ENCODE data around the gene FOXF1. TPM values are rescaled to one million over a fixed set of nuclear protein-coding genes. Genes with fewer than 3 reads are reported as not detected.

Gene FOXF1
- total and polyA plus RNA-seq, 9 of the 15 experiments (the other 6 are each of a cell fraction or from before 2014, with no cell fraction given), result 0.04 TPM; not detected in 8

- TF ChIP-seq ZFX (CRISPR knock-in tag; IDR thresholded peaks at IDR 0.05) (no peak), ZNF384 (IDR thresholded peaks at IDR 0.05; ENCODE audit: low read depth, low read length) (no peak), RB1 (IDR thresholded peaks at IDR 0.05; ENCODE audit: low read depth) (no peak)
- TF ChIP-seq, protein P1, sequence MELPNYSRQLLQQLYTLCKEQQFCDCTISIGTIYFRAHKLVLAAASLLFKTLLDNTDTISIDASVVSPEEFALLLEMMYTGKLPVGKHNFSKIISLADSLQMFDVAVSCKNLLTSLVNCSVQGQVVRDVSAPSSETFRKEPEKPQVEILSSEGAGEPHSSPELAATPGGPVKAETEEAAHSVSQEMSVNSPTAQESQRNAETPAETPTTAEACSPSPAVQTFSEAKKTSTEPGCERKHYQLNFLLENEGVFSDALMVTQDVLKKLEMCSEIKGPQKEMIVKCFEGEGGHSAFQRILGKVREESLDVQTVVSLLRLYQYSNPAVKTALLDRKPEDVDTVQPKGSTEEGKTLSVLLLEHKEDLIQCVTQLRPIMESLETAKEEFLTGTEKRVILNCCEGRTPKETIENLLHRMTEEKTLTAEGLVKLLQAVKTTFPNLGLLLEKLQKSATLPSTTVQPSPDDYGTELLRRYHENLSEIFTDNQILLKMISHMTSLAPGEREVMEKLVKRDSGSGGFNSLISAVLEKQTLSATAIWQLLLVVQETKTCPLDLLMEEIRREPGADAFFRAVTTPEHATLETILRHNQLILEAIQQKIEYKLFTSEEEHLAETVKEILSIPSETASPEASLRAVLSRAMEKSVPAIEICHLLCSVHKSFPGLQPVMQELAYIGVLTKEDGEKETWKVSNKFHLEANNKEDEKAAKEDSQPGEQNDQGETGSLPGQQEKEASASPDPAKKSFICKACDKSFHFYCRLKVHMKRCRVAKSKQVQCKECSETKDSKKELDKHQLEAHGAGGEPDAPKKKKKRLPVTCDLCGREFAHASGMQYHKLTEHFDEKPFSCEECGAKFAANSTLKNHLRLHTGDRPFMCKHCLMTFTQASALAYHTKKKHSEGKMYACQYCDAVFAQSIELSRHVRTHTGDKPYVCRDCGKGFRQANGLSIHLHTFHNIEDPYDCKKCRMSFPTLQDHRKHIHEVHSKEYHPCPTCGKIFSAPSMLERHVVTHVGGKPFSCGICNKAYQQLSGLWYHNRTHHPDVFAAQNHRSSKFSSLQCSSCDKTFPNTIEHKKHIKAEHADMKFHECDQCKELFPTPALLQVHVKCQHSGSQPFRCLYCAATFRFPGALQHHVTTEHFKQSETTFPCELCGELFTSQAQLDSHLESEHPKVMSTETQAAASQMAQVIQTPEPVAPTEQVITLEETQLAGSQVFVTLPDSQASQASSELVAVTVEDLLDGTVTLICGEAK (IDR thresholded peaks at IDR 0.05), result no peak
- TF ChIP-seq, protein P1 (CRISPR knock-in tag; IDR thresholded peaks at IDR 0.05), result no peak
- TF ChIP-seq, protein P2, sequence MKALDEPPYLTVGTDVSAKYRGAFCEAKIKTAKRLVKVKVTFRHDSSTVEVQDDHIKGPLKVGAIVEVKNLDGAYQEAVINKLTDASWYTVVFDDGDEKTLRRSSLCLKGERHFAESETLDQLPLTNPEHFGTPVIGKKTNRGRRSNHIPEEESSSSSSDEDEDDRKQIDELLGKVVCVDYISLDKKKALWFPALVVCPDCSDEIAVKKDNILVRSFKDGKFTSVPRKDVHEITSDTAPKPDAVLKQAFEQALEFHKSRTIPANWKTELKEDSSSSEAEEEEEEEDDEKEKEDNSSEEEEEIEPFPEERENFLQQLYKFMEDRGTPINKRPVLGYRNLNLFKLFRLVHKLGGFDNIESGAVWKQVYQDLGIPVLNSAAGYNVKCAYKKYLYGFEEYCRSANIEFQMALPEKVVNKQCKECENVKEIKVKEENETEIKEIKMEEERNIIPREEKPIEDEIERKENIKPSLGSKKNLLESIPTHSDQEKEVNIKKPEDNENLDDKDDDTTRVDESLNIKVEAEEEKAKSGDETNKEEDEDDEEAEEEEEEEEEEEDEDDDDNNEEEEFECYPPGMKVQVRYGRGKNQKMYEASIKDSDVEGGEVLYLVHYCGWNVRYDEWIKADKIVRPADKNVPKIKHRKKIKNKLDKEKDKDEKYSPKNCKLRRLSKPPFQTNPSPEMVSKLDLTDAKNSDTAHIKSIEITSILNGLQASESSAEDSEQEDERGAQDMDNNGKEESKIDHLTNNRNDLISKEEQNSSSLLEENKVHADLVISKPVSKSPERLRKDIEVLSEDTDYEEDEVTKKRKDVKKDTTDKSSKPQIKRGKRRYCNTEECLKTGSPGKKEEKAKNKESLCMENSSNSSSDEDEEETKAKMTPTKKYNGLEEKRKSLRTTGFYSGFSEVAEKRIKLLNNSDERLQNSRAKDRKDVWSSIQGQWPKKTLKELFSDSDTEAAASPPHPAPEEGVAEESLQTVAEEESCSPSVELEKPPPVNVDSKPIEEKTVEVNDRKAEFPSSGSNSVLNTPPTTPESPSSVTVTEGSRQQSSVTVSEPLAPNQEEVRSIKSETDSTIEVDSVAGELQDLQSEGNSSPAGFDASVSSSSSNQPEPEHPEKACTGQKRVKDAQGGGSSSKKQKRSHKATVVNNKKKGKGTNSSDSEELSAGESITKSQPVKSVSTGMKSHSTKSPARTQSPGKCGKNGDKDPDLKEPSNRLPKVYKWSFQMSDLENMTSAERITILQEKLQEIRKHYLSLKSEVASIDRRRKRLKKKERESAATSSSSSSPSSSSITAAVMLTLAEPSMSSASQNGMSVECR (CRISPR knock-in tag; IDR thresholded peaks at IDR 0.05), result no peak
- TF ChIP-seq, protein P3, sequence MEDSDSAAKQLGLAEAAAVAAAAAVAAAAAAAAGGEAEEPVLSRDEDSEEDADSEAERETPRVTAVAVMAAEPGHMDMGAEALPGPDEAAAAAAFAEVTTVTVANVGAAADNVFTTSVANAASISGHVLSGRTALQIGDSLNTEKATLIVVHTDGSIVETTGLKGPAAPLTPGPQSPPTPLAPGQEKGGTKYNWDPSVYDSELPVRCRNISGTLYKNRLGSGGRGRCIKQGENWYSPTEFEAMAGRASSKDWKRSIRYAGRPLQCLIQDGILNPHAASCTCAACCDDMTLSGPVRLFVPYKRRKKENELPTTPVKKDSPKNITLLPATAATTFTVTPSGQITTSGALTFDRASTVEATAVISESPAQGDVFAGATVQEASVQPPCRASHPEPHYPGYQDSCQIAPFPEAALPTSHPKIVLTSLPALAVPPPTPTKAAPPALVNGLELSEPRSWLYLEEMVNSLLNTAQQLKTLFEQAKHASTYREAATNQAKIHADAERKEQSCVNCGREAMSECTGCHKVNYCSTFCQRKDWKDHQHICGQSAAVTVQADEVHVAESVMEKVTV (CRISPR knock-in tag; IDR thresholded peaks at IDR 0.05), result no peak
Measured at GRCh38 chr16:86519007-86519648, 8.8 kb downstream of the FOXF1 start (continued).

Measured in K562 (cell line).